Measurements from ENCODE around the gene FDXR. TPM values are rescaled to one million over a fixed set of nuclear protein-coding genes. Genes with fewer than 3 reads are reported as not detected.
A peak's percentile ranks its signal among the peaks of the same experiment; 100 is the strongest.

Gene FDXR
- total RNA-seq, 2 experiments from 2014 or later = 20.0 to 24.3 TPM

- H3K9me3 Mint-ChIP-seq = no peaks in the 10 kb centered on the region
- no peak overlapping the region for H3K4me3 Mint-ChIP-seq
- no peak for ATAC-seq
- TF ChIP-seq CTCF (IDR thresholded peaks at IDR 0.05) = no peak
- H3K36me3 Mint-ChIP-seq (ENCODE audit: low read depth) = no peaks in the 10 kb centered on the region
- intact Hi-C loops (cut with micrococcal nuclease) = loop anchor here (5.0 kb wide), 1 partner anchor 121 kb away; no protein-coding TSS in a partner anchor
- peaks cover 18% of the 10 kb centered on the region for H3K4me1 Mint-ChIP-seq (ENCODE audit: low read depth)
- H3K27ac Mint-ChIP-seq = no peak overlapping the region
- peaks cover 25% of the 10 kb centered on the region for H3K27me3 Mint-ChIP-seq
- ChIA-PET CTCF (interaction anchor here (1.0 to 14.6 kb wide), 12 partner anchors 8 to 207 kb away, joined by 3 to 247 read pairs (median 14); partner anchors contain the start of genes FDXR and RAB37), POLR2A (interaction anchor here (0.6 to 2.3 kb wide), 4 partner anchors 10 to 210 kb away, joined by 3 to 11 read pairs (median 5); partner anchors contain the start of gene FDXR)
- no peak for DNase-seq
Observed at GRCh38 chr17:74863420-74864296, 9.1 kb downstream of the FDXR start.

- intact Hi-C loops (cut with micrococcal nuclease) = loop anchor here (1.0 to 5.0 kb wide), 2 partner anchors 72 to 121 kb away; no protein-coding TSS in a partner anchor
- Mint-ChIP-seq H3K27ac (no peak overlapping the region), H3K4me1 (ENCODE audit: low read depth) (peaks cover 18% of the 10 kb centered on the region), H3K4me3 (no peak overlapping the region), H3K36me3 (ENCODE audit: low read depth) (no peaks in the 10 kb centered on the region), H3K27me3 (peaks cover 28% of the 10 kb centered on the region), H3K9me3 (no peaks in the 10 kb centered on the region)
- DNase-seq (no peak), ATAC-seq (no peak)
- ChIA-PET CTCF (interaction anchor here (0.7 to 14.6 kb wide), 18 partner anchors 10 to 206 kb away, joined by 3 to 247 read pairs (median 9); partner anchors contain the start of genes FDXR, NAT9 and RAB37), POLR2A (interaction anchor here (0.8 to 2.3 kb wide), 6 partner anchors 9 to 111 kb away, joined by 3 to 11 read pairs (median 4); partner anchors contain the start of gene FDXR)
- no peak for TF ChIP-seq CTCF (IDR thresholded peaks at IDR 0.05)
Observed at GRCh38 chr17:74862919-74863318, 9.9 kb downstream of the FDXR start.

GRCh38 chr17:74862108-74862901 is 10.5 kb downstream of the FDXR start:
- ChIA-PET CTCF (interaction anchor here (0.7 to 14.6 kb wide), 22 partner anchors 9 to 205 kb away, joined by 3 to 247 read pairs (median 5); partner anchors contain the start of genes FDXR, NAT9 and RAB37), POLR2A (interaction anchor here (0.8 to 2.3 kb wide), 6 partner anchors 9 to 111 kb away, joined by 3 to 11 read pairs (median 4); partner anchors contain the start of gene FDXR)
- H3K9me3 Mint-ChIP-seq = no peaks in the 10 kb centered on the region
- no peak overlapping the region for H3K27ac Mint-ChIP-seq
- DNase-seq (peak; percentile 80), ATAC-seq (peak; percentile 61)
- intact Hi-C loops (cut with micrococcal nuclease) = loop anchor here (1.0 to 5.0 kb wide), 2 partner anchors 71 to 120 kb away; no protein-coding TSS in a partner anchor
- H3K36me3 Mint-ChIP-seq (ENCODE audit: low read depth) = no peaks in the 10 kb centered on the region
- TF ChIP-seq CTCF (IDR thresholded peaks at IDR 0.05) = peak; percentile 80
- peaks cover 33% of the 10 kb centered on the region for H3K27me3 Mint-ChIP-seq
- H3K4me1 Mint-ChIP-seq (ENCODE audit: low read depth) = peaks cover 18% of the 10 kb centered on the region
- no peak overlapping the region for H3K4me3 Mint-ChIP-seq

- no peaks in the 10 kb centered on the region for H3K9me3 Mint-ChIP-seq
- peaks cover 18% of the 10 kb centered on the region for H3K4me1 Mint-ChIP-seq (ENCODE audit: low read depth)
- H3K4me3 Mint-ChIP-seq = peak overlapping the region; percentile 10
- DNase-seq (no peak), ATAC-seq (no peak)
- H3K36me3 Mint-ChIP-seq (ENCODE audit: low read depth) = no peaks in the 10 kb centered on the region
- ChIA-PET POLR2A (interaction anchor here (0.6 to 2.3 kb wide), 5 partner anchors 10 to 21 kb away, joined by 3 to 11 read pairs (median 3); partner anchors contain the start of gene FDXR), CTCF (interaction anchor here (0.7 to 14.6 kb wide), 19 partner anchors 9 to 205 kb away, joined by 3 to 247 read pairs (median 8); partner anchors contain the start of genes FDXR, NAT9 and RAB37)
- no peak overlapping the region for H3K27ac Mint-ChIP-seq
- no peak for TF ChIP-seq CTCF (IDR thresholded peaks at IDR 0.05)
- intact Hi-C loops (cut with micrococcal nuclease) = loop anchor here (1.0 to 5.0 kb wide), 2 partner anchors 70 to 119 kb away; no protein-coding TSS in a partner anchor
- peaks cover 39% of the 10 kb centered on the region for H3K27me3 Mint-ChIP-seq
Observed at GRCh38 chr17:74861662-74862107, 11.1 kb downstream of the FDXR start.

All from activated CD8-positive, alpha-beta T cell treated with anti-CD3 and anti-CD28 coated beads for 36 hours (primary cell).